Activated CD4-positive, alpha-beta T cell treated with anti-CD3 and anti-CD28 coated beads, Interleukin-2, Interleukin-4, amounts not matched to agents 100 ng/mL and 50 ng/mL, durations not matched to agents 16 hours and 8 hours (primary cell): ENCODE measurements around the gene ENHO.

ENCODE experiments used
- DNase-seq: peaks from one replicate; pipeline ENCODE4 v3.0.0-alpha.2; 2020; ENCODE audit warnings: low spot score

ENHO gene

DNA sequence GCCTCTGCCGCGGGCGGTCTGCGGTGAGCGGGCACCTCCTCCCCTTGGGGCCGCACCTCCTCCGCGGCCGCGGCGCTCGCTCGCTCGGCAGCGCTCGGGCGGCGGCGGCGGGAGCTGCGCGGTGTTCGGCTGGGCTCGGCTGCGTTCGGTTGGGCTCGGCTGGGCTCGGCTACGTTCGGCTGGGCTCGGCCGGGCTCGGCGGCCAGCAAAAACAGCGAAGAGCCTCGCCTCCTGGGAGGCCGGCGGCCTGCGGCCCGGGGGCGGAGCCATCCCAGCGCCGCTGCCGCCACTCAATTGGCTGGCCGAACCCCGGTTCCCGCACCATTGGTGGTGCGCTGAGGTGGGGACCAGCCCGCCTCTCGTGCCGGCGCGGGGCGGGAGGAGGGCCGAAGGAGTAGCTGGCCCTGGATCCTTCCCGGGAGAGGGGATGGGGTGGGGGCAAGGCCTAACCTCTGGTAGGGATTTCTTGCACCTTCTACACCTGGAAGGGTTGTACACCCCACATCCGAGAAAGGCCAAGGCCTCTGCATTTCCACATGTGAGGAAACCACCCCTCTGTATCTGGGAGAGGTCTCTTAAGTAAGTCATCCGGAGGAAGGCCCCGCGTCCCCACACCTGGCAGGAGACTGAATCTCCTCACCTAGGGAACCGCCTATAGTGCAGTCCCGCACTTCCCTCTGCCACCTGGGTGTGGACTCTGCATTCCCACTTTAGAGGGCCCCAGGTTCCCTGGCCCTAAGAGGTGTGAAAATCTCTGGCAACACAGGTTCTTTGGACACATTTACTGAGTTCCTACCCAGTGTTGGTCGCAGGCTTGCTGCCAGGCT is at the start of gene ENHO:
TSS of gene ENHO (minus strand) at position 20 of the 827 bp plus-strand sequence. CDS start 1,295 bp downstream, outside the sequence.
- DNase-seq, result peak; percentile 87

DNA sequence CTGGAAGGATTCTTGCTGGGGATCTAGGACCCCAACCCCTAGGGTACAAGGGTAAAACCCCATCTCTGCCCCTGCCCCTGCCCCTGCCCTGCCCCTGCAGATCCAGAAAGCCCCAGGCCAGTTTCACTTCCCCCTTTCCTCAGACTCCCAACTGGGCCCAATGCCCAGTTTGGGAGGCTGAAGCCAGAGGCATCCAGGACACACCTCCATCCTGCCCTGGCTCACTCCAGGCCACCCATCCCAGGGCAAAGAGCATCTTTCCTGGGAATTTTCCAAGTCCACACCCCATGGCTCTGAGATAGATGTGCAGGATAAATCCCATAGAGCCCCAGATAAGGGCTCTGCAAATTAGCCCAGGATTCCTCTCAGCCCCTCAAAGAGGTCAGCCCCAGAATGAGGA is 49.3 kb upstream of the ENHO start:
- DNase-seq, result no peak

DNA sequence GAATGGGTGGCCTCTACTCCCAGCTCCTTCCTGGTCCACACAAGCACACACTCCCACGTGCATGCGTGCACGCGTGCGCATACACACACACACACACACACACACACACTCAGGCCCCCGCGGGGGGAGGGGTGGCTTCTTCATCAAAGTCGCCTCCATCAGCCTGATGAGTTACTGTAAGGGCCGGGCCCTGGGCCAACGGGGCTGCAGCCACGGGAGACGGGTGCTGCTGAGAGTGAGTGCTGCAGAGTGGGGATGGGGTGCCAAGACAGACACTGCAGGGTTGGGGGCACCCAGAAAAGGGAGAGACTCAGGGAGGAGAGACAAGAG is 48.7 kb upstream of the ENHO start:
- no peak for DNase-seq

DNA sequence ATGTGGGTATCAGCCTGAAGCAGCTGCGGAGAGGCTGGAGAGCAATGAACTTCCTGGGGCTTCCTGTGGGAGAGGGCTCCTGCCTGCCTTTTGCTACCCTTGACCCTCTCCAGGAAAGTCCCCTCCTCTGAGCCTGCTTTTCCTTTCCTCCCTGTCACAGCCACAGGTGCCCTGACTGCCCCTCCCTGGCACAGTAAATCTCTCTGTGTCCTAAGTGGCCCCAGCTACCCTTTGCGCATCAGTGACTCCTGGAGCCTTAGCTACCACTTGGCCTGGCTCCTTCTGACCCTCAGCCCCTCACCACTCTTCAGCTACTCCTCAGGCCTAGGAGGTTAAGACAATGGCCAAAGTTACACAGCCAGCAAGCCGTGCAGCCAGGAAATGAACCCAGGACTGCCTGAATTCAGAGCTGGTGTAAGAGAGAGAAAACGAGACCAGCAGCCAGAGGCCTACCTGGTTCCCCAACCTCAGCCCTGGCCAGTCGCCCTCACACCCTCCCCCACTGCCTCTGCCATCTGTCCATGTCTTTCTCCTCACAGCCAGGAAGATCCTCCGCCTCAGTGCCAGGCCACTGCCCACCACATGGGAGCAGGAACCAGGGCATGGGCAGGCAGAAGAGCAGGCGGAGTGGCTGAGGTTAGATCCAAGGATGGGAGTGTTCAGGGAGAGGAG is 48.2 kb upstream of the ENHO start:
- no peak for DNase-seq

DNA sequence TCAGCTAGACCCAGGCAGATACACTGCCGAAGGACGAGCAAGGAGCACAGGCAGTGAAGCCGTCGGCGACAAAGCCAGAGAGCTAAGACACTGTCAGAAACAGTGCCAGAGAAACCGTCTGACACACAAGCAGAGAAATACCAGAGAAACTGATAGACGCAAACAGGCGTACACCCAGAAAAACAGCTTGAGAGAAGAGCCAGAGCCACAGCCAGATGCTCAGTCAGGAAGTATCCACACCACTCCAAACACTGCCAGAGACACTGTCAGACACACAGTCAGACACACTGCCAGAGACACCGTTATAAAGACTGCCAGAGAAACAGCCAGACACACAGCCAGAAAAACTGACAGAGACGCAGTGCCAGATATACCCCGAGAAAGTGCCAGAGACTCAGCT is 47.6 kb upstream of the ENHO start:
- DNase-seq, result no peak

DNA sequence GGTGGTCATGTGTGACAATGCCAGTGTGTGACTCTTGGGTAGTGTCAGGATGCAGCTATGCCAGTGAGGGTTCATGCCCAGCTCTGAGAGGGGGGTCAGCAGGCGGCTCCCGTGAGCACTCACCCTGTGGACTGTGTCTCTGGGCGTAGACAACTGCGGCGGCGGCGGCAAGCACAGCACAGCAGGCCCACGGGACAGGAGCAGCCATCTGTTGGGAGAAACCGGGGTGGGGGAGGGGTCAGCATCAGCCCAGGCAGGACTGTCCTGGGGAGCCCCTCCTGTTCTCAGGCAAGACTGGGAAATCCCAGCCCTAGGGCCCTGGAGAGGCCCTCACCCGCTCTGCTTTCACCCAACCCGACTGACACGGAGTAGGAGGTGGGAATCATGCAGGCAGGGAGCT is 46.0 kb upstream of the ENHO start:
- DNase-seq, result no peak

DNA sequence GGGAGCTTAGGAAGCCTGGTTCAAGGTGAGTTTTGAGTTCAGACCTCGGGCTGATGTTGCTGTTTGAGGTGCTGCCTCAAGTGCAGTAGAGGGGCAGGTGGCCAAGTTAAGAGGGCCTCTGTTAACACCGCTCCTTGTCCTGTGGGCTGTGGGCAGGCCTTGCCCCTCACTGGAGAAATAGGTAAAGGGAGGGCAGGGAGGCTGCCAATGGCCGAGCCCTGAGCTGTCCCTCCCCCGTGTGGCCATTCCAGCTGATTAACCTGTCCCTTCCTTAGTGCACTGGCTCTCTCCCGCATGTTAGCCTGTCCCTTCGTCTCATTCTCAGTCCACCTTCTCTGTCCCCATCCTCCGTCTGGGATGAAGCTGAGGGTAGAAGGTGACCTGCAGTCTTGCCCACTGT is 45.3 kb upstream of the ENHO start:
- no peak for DNase-seq

DNA sequence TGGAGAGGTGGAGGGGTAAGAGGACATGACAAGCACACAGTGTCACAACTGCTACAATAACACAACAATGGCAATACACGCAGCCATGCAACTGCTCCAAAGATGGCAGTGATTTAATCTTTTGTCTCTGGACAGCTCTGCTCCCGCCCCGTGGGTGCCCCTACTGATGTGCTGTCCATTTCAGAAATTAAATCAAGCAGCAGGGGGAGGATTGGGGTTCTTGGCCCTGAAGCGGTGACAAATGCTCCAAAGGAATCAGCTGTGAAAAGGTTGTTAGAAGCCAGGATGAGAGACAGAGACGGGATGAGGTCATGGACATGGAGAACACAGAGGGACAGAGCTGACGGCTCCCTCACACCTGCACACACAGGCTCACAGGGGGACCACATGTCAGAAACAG is 44.2 kb upstream of the ENHO start:
- no peak for DNase-seq

DNA sequence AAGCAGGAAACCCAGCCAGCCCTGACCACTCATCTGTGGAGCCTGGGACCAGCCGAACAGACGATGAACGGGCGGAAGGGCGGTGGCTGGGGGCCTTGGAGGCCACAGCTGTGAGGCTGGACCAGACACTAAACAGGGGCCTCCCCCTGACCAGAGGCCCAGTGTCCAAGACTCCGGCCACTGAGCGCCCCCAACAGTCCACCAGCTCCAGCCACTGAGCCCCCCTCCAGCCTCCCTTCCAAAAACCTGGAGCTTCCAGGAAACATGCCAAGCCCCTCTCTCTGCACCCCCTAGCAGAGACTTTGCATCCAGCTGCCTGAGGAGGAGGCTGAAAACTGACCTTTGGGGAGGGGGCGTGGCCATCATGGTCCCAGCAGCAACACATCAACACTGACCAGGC is 43.5 kb upstream of the ENHO start:
- no peak for DNase-seq

DNA sequence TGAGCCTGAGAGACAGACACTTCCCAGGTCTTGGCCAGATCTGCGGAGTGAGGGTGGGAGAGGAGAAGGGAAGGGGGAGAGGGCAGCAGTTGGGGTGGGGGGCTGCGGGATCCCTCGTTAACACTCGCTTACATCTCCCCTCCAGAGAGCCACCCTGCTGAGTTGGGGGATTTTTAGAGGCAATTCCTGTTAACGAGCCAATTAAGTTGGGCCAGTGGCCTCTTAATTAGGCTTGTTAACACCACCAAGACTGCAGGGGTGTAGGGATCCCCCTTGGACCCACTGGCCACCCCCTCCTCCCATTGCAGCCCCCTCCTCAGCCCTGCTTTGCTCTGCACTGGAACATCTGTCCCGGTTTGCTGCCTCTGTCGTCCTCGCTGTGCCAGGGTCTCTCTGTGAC is 43.1 kb upstream of the ENHO start:
- DNase-seq, result no peak

DNA sequence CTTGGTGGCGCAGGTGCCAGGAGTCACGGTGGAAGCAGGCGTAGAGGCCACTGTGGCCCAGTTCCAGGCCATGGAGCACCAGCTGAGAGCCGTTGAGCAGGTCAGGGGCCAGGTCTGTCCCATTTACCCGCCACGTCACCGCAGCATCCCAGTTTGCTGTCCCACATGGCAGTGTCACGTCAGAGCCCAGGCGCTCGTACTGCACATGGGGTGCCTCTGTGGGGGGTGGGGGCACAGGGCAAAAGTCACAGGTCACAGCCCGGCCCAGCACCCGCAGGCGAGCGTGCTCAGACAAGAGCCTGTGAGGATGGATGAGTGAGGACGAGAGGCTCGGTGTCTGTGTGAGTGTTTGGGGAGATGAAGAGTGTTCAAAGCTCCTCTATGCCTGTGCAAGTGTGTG is 41.8 kb upstream of the ENHO start:
- no peak for DNase-seq

DNA sequence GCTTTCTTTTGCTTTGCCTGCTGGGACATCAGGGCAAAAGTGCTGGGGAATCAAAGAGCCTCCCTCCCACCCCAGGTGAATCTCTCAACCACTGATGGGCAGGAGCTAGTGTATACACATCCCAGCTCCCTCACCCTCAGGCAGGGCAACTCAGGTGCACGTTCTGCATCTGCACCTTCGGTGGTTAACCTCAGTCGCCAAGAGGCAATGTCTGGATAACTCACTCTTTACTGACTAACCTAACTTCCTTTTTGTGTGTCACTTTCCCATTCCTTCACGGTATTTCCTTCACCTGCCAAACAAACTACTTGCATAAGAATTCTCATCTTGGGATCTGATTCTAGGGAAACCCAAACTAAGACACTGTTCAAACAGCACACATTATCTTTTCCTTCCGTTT is 40.5 kb upstream of the ENHO start:
- DNase-seq, result no peak

DNA sequence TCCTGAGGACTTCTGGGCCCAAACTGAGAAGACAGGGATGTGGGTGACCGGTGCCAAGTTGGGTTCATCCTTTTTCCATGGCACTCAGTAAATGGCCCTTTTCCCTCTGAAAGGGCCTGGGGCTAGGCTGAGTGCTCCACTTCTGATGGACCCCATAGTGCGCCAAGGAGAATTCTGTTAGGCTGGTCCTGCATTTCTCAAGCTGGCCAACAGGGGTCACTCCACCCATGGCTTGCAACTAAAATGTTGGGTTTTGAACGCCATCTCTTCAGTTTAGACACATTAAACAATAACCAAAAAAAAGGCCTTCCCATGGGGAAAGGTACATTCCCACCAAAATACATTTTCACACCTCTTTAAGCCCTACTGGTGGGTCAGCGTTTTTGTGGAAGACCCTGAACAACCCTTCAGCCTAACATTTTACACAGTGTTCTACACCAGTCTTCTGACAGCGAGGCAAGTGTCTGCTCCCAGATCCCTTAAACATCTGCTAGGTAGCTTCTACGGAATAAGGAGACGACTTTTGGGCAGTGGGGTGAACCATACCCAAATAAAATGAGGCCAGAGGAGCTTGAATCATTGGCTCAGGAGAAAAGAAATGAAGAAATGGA is 39.5 kb upstream of the ENHO start:
- peak; percentile 15 for DNase-seq

DNA sequence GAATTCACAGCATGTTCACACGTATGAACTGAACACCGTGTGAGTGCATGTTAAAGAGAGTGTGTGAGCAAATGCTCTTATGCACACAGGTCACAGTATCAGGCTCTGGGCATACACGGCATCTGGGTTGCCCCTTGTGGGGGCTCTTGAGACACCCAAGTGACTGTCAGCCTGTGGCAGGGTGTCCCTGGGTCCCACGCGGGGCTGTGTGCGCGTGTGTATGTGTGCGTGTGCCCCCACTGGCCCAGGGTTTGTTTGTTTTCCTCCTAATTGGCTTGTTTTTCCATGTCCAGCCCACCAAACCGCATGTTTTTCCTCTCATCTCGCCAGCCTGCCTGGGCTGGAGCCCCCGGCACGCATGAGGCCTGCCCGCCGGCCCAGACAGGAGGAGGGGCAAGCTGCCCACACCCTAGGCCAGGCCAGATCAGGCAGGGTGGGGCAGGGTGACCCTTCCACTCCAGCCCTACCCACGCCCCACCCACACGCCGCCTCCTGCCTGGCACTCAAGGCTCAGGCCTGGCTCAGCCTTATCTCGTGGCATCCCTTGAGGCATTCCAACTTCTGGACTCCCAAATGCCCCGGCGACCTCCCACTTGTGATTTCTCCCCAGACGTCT is 37.9 kb upstream of the ENHO start:
- DNase-seq, result no peak

DNA sequence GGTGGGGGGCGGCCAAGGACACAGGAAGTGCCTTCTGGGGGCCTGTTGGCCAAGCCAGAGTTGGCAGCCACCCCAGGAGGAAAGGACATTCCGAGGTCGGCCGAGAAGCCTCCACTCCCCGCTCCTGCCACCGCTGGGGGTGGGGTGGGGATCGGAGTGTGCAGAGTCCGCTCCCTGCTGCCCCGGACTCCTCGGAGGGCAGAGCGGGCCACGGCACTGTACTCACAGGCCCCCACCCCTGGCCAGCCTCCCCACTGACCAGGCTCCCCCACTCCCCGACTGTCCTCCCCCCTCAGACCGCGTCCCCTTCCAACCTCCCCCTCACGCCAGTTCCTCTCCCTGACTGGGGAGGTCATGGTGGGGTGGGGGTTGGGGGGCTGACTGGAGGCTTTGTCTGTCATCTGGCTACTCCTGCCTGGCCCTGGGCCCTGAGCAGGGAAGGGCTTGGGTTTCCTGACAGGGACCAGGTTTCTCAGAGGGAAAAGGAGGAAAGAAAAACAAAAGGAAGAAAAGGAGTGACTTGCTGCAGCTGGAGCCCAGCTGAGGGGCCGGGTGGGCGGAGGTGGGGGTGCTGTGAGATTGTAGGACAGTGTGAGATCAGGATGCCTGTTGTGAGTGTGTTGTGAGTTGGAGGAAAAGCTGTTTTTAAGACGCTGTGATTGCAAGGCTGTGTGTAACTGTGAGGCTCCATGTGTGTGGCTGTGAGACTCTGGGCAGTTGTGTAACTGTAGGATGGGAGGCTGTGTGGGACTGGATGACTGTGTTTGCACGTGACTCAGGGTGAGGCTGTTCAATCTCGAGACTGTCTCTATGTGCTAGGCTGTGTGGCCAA is 37.0 kb upstream of the ENHO start:
- DNase-seq, result no peak

DNA sequence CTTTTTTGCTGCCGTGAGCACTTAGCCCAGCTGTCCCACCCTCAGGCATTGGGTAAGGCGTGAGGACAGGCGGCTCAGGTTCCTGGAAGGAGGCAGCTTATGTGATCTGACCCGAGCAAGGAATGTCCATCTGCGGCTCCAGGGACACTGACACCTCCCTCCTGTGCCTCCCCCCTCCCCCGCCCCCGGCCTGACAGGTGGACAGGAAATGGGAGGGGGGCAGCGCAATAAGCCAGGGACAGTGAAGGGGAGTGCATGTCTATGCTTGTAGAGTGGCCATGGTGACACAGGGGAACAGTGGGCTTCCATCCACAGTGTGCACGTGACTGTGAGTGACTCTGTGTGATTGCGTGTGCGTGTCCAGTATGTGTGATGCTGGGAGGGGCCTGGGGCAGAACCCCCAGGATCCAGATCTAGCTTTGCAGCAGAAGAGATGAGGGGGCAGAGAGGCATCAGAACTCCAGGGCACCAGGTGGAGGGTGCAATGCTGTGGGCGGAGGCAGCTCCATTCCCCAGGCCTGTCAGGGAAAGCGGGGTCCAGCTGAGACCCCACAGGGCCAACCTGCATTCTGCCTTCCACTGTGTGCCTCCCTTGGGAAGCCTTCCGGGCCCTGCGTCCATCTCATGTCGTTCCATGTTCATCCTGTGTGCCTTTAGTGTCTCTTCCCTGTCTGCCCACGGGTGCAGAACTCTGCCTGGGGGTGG is 36.3 kb upstream of the ENHO start:
- DNase-seq, result no peak

DNA sequence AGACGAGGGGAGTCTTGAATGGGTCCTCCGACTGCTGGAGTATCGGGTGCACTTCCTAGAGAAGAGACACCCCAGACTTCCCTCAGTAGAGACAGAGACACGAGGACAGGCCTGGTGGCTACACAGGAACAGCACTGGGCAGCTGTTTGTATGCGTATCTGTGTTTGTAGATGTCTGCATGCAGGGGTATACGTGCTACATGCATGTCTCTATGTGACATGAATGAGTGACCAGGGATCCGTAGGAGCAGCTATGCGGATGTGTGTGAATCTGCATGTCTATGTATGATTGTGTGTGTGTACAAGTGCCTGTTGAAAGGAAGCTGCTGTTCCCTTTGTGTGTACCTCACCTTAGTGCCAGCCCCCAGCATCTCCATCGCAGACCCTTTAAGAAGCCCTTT is 35.6 kb upstream of the ENHO start:
- DNase-seq, result no peak

DNA sequence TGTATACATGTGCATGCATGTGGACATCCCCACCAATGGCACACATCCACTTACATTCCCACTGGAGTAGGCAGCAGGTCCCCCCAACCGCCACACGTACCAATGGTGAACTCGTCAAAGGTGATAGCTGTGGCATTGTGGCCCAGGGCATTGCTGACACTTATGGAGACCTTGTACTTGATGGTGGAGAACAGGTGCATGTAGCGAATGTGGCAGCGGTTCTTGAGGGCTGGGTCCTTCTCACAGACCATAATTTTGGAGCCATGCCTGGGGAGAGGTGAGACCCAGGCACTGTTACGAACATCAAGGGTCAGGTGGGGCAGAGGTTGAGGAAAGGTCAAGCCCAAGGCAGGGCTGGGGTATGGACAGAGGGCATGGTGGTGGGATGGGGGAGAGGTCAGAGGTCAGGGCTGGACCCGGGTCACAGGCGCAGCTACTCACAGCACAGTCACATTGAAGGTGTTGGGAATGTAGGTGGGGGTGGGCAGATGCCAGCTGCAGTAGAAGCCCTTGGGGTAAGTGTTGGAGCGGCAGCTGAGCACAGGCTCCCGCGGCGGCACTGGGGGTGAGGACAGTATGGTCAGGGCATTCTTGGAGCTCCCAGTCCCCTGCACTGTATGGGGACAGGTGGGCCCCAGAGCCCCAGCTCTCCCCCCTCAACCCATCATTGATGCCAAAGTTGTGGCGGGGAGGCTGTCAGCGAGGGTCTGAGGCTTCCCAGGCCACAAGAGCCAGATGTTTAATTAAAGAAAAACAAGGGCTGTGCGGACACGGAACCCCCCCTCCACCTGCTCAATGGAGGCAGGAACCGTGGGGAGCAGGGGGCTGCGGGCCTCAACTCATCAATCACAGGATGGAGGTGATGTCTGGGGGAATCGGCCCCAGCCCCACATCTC is 34.9 kb upstream of the ENHO start:
- no peak for DNase-seq

DNA sequence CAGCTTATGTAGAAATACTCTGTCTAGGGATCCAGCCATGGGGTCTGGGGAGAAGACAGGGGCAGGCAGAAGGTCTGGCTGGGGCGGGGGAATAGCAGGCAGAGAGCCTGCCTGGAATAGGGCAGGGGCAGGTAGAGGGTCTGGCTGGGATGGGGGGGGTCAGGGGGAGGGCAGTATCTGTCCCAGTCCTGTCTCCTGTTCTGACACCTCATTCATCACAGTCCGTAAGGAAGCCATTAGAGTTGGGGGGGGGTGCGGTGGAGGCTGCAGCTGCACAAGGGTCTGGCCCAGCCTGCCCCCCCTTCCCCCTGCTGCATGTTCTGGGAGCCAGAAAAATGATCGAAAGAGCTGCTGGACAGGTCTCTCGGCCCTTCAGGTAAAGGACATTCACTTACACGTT is 34.2 kb upstream of the ENHO start:
- DNase-seq, result no peak

DNA sequence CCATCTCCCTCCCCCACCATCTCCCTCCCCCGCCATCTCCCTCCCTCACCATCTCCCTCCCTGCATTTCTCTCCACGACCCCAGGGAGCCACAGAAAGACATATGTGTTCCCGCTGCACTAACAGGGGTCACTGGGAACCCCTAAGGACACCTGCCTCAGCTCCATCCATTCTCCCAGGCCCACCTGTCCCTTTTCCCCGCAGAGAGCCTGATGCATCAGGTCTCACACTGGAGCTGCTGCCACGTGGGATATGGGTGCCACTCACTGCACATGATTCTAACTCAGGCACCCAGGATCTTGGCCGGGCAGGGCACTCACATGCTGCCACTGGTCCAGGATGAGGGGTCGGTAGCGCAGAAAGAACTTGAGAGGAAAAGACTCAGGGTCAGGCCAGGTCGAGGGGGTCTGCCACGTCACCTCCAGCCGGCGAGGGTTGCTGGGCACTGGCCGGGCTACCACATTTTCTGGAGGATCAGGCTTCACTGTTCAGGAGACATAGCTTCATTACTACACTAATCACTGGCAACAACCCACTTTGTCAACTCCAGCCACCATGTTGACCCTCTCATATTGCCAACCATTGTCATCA is 33.2 kb upstream of the ENHO start:
- DNase-seq, result no peak
